GM19372 (cell line): ENCODE results near the gene PTRHD1.
"Not testable (repeated sequence)": the region's sequence is repeated elsewhere in the genome, so short reads cannot be mapped to it uniquely, and the experiment has no call there.

ENCODE experiments used
- ATAC-seq: cut with Tn5 transposase; IDR thresholded peaks from one replicate; pipeline ENCODE4 v1.9.1; 2021; ENCODE audit warnings: mild to moderate bottlenecking, low read depth, moderate library complexity; ENCODE audit not compliant: unreplicated experiment

PTRHD1 gene

GRCh38 chr2:24792874-24793760, at the start of gene PTRHD1, which contains the start of gene CENPO:
TSS of gene PTRHD1 (minus strand) at chr2:24793391. CDS start at chr2:24793377, 14 bp downstream.
TSS of gene CENPO (plus strand) at chr2:24793425. CDS start at chr2:24793920, 495 bp downstream.
- ATAC-seq: peak; percentile 93

DNA sequence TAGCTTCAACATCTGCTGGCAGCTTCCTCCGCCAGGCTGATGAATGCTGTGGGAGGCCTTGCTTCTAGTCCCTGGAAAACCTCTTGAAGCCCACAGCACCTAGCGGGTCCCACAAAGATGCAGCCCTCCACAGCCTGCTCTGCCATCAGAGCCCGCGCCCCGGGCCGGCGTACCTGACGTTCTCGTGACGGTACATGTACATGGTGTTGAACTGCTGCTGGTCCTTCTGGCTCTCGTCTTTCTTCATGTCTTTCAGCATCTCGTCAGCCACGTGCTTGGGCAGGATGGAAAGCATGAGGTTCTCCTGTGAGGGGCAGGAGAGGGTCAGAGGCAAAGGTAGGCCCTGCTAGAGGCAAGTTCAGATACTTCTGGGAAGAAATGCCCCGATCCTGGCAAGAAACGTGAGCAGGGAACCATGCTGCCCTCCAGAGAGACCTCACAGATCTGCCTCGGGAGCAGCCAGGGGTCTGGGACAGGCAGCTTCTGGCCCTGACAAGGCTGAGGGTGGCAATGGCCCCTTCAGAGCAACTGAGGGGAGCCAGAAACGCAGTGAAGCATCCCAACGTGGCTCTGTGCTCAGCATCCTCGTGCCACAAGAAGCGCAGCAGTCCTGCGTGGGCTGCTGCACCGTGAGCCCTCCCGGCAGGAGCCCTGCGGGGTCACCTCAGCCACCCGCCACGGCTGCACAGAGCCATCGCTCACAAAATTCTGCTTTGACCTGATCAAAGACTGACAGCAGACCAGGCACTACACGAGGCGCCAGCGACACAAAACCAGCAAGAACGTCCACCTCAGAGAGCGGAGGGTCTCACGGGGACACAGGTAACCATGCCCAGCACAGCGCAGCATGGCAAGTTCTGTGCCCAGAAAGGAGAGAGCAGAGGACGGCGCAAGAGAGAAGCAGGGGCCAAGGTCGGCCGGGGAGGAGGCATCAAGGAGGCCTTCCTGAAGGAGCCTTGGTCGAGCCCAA, 49.2 kb upstream of the PTRHD1 start:
- no peak for ATAC-seq

- no peak for ATAC-seq
Measured at GRCh38 chr2:24840962-24841945, 48.1 kb upstream of the PTRHD1 start.

DNA sequence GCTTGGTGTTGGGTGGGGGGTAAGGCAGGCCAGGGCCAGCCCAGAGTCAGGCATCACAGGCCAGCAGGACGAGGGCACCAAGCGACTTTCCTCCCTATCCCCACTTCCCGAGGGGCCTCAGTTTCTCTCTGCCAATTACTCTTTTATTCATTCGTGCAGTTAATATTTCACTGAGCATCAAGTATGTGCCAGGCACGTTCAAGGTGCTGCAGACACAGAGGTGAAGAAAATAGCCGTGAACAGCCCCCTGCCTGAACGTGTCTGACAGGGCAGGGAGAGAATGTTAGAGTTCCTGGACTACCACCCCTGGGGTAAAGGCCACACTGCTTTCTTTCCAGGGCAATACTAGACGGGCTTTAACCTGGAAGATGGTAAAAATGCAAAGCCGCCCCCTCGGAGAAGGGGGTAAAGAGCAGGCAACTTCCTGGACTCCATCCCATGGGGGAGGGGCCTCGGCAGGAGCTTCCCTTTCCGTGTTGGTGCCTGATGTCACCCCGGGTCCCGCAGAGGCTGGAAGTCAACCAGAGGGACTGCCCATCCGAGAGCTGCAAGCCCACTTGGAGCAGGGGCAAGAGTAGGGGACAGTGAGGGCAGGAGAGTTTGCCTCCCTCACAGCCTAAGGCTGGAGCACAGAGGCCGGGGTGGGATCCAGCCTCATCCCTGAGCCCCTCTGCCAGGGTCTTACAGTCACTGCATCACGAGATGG, 47.1 kb upstream of the PTRHD1 start:
- no peak for ATAC-seq

- no peak for ATAC-seq
Measured at GRCh38 chr2:24839729-24840128, 46.5 kb upstream of the PTRHD1 start.

DNA sequence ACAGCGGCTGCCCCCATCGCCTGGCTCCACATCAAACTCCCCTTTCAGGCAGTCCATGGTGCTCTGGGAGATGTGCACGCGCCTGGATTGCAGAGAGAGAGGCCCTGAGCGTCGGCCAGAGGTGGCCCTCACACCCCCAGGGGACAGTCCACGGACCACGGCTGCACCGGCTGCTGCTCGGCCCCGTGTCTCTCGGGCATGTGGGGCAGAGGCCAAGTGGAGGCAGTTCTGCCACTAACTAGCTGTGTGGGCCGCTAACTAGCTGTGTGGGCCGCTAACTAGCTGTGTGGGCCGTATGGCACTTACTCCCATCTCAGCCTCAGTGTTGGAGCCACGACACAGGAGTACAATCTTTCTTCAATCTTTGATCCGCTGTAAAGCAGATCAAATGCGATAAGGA, 45.4 kb upstream of the PTRHD1 start:
- ATAC-seq: no peak

GRCh38 chr2:24837996-24838513, 44.9 kb upstream of the PTRHD1 start:
- no peak for ATAC-seq

DNA sequence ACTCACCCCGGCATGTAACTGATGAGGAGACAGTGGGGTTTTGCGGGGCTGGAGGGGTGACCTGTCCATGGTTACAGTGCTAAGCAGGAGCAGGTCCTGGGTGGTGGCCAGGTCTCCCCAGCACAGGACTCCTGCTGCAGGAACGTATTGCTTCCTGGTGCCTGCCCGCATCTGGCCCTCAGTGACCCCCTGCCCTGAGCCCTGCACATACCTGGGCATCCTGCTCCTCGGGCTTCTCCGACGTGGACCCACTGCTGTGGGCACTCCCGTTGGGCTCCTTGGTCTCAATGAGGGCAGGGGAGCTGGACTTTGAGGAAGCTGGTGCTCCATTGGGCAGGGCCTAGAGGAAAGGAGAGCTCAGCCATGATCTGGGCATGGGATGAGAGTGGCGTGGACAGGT, 43.5 kb upstream of the PTRHD1 start:
- ATAC-seq: no peak

DNA sequence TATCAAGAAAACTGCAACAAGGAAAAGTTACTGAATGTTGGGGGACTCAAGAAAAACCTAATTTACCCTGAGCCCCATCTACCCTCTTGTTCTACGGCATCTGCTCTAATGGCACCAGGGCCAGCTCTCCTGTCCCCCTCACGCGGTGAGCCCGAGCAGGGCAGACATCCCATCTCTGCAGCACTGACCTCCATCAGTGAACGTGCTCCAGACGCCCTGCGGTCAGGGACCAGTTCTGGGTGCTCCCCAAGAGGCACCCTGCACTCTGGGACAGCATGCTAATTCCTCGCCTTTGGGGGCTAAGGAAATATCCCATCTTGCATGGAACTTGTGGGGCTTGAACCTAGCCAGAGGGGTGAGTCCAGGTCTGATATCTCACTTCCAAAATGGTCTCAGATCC, 43.0 kb upstream of the PTRHD1 start:
- ATAC-seq: no peak

- ATAC-seq: not testable (repeated sequence)
Measured at GRCh38 chr2:24835411-24835810, 42.2 kb upstream of the PTRHD1 start.

DNA sequence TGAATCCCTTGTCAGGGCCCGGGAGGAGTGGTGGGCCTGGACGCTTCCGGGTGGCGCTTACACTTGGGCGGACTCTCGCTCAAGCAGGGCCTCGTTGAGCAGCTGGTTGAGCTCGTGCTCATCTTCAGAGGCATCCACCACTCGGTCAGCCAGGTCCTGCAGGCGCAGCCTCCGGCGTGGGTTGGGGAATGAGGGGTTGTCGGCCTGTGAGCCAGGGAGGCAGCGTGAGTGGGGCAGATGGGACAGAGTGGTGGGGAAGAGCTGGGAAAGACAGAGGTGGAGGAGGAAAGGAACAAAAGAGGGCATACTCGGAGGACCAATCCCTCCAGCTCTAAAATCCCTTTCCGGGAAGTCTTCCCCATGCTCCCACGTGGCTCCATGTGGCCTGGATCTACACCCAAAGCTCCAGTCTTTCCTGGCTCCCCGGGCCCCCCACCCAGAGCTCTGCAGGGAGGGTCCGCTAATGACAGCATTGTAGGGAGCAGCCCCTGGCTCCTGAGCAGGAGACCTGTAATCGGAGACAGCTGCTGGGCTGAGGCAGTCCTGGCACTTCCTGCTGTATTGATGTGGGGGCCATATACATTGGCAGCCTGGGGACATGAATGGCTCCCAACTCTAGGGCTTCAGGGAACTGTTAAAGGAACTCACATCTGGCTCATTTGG, 41.7 kb upstream of the PTRHD1 start:
- ATAC-seq: no peak

DNA sequence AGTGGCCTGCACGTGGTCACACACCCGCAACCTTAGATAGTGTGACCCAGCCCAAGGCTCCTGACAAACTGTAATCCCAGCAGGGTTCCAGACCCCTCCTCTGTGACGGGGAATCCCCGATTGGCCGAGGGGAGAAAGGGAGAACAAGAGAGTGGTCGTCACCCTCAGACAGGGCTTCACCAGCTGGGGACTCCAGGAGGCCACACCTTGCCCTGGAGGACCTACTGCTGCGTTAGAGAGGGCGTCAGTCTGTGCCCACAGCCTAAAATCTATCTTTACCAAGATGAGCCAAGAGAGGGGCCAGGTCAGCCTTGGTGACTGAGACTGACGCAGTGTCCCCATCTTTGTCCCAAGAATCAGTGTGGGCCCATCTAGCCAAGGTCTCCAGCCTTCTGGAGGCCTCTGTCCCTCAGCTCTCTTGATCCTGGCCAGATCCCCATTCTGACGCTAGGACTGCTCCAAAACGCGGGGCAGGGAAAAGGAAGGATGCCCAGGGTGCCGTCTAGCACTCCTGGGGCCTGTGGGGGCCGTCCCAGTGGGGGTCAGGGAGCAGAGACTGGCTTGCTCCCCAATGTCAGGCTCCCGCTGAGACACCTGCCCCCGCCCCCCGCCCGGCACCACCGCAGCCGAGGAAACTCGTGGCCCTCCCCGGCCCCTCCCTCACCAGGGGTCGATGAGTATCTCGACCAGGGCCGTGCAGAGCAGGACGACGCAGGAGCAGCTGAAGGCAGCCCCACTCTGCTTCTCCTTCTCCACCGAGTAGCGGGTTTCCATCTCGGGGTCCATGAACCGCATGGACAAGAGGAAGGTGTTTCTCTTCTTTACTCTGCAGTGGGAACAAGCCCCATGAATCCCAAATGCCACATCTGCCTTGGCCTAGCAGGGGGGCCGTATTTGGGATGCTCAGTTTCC, 40.9 kb upstream of the PTRHD1 start:
- ATAC-seq: no peak

- no peak for ATAC-seq
Measured at GRCh38 chr2:24832931-24833701, 39.9 kb upstream of the PTRHD1 start.

GRCh38 chr2:24832521-24832920, 39.3 kb upstream of the PTRHD1 start:
- ATAC-seq: no peak

DNA sequence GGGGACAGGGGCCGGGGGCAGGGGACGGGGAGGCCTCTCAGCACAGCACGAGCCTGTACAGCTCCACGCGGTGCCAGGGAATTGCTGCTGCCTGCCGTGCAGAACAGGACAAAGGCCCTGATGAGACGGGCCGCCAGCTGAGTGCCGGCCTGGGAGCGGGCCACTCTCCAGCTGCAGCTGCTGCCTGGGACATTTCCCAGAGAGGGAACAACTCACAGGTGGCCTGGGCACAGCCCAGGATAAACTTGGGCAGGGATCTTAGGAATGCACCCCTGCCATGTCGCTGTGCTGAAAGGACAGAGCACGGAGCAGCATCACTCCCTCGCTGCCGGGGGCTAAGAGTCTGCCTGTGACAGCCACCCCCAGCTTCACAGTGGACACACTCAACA, 38.9 kb upstream of the PTRHD1 start:
- ATAC-seq: no peak

GRCh38 chr2:24831221-24832072, 38.3 kb upstream of the PTRHD1 start:
- no peak for ATAC-seq
